Right lobe of liver (tissue), 4 donors: ENCODE results near the gene DCHS2.

Source experiments
- POLR2A ChIP-seq: fragments of 450-650 bp; IDR thresholded peaks from one replicate; pipeline ENCODE4 v1.6.1; 2017; ENCODE audit warnings: antibody characterized with exemption, mild to moderate bottlenecking
- TF ChIP-seq, protein P1 (sequence below), 4 donors: fragments of 200-600 bp in 3 of 4; fragments of 450-650 bp in 1 of 4; IDR thresholded peaks; one replicate each; pipeline versions ENCODE4 v1.5.1 to v1.8.0; 2016 to 2022; ENCODE audit warnings: antibody characterized with exemption in 4 of 4, mild to moderate bottlenecking in 2 of 4
- donor health status: DM: no; HTN: no; CAD: no.
- donor health status: DM: no; HTN: no; CAD: no.
- donor health status: DM: no; HTN: yes; CAD: no.

DNA sequence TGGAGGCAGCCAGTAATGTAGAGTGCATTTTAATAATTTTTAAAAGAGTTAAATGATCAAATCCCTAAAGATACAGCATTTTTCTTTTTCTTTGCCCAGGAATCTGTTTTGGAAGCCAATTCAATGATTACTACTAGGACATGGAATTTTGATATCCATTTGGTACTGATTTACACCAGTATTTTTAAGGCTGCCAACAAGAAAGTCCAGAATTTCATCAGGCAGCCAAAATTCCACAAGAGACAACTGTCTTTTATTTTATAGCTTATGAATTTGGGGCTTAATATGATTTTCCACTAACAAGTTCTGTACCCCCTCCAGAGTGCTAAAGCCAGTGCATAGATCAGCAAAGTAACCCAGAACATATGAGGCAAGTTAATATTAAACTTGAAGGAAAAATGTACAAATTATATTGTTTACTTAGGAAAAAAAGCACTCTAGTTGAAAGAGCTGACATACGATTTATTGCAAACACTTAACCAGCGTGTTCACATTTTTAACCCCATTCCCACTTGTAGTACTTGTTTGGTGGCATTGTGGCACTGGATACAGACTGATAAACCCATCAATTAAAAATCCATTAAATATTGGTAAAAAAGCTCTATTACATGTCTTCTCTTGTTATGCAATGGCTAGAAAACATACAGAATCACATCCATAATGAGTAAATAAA, 259.7 kb downstream of the DCHS2 start:
- TF ChIP-seq, protein P1, sequence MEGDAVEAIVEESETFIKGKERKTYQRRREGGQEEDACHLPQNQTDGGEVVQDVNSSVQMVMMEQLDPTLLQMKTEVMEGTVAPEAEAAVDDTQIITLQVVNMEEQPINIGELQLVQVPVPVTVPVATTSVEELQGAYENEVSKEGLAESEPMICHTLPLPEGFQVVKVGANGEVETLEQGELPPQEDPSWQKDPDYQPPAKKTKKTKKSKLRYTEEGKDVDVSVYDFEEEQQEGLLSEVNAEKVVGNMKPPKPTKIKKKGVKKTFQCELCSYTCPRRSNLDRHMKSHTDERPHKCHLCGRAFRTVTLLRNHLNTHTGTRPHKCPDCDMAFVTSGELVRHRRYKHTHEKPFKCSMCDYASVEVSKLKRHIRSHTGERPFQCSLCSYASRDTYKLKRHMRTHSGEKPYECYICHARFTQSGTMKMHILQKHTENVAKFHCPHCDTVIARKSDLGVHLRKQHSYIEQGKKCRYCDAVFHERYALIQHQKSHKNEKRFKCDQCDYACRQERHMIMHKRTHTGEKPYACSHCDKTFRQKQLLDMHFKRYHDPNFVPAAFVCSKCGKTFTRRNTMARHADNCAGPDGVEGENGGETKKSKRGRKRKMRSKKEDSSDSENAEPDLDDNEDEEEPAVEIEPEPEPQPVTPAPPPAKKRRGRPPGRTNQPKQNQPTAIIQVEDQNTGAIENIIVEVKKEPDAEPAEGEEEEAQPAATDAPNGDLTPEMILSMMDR (IDR thresholded peaks at IDR 0.05): no peak
- TF ChIP-seq POLR2A: no peak
